ENCODE data around the gene CDRT15.
"Not testable (repeated sequence)": the region's sequence is repeated elsewhere in the genome, so short reads cannot be mapped to it uniquely, and the experiment has no call there.

Gene CDRT15

GRCh38 chr17:14205992-14206461 is 30.6 kb downstream of the CDRT15 start:
- DNase-seq: no peak

GRCh38 chr17:14205380-14205779 is 31.3 kb downstream of the CDRT15 start:
- no peak for DNase-seq

GRCh38 chr17:14204546-14204945 is 32.1 kb downstream of the CDRT15 start:
- DNase-seq: no peak

GRCh38 chr17:14204084-14204483 is 32.6 kb downstream of the CDRT15 start:
- no peak for DNase-seq

GRCh38 chr17:14203388-14203787 is 33.3 kb downstream of the CDRT15 start:
- no peak for DNase-seq

GRCh38 chr17:14202388-14203166 is 34.1 kb downstream of the CDRT15 start:
- no peak for DNase-seq

GRCh38 chr17:14201988-14202380 is 34.7 kb downstream of the CDRT15 start:
- no peak for DNase-seq

GRCh38 chr17:14201021-14201987 is 35.4 kb downstream of the CDRT15 start:
- no peak for DNase-seq

- no peak for DNase-seq
Observed at GRCh38 chr17:14200354-14200753, 36.3 kb downstream of the CDRT15 start.

GRCh38 chr17:14199601-14200000 is 37.1 kb downstream of the CDRT15 start:
- DNase-seq: no peak

- no peak for DNase-seq
Observed at GRCh38 chr17:14198575-14198974, 38.1 kb downstream of the CDRT15 start.

- no peak for DNase-seq
Observed at GRCh38 chr17:14198013-14198412, 38.6 kb downstream of the CDRT15 start.

GRCh38 chr17:14197586-14197985 is 39.1 kb downstream of the CDRT15 start:
- DNase-seq: no peak

GRCh38 chr17:14197057-14197456 is 39.6 kb downstream of the CDRT15 start:
- no peak for DNase-seq

- DNase-seq: no peak
Observed at GRCh38 chr17:14196377-14196997, 40.2 kb downstream of the CDRT15 start.

GRCh38 chr17:14192636-14193344 is 43.9 kb downstream of the CDRT15 start:
- not testable (repeated sequence) for DNase-seq

GRCh38 chr17:14192039-14192438 is 44.6 kb downstream of the CDRT15 start:
- DNase-seq: not testable (repeated sequence)

- DNase-seq: not testable (repeated sequence)
Observed at GRCh38 chr17:14191469-14191868, 45.2 kb downstream of the CDRT15 start.

- DNase-seq: not testable (repeated sequence)
Observed at GRCh38 chr17:14190774-14191173, 45.9 kb downstream of the CDRT15 start.

- DNase-seq: not testable (repeated sequence)
Observed at GRCh38 chr17:14186443-14186842, 50.2 kb downstream of the CDRT15 start.
